ENCODE results near the gene TMED10.

TMED10 gene

DNA sequence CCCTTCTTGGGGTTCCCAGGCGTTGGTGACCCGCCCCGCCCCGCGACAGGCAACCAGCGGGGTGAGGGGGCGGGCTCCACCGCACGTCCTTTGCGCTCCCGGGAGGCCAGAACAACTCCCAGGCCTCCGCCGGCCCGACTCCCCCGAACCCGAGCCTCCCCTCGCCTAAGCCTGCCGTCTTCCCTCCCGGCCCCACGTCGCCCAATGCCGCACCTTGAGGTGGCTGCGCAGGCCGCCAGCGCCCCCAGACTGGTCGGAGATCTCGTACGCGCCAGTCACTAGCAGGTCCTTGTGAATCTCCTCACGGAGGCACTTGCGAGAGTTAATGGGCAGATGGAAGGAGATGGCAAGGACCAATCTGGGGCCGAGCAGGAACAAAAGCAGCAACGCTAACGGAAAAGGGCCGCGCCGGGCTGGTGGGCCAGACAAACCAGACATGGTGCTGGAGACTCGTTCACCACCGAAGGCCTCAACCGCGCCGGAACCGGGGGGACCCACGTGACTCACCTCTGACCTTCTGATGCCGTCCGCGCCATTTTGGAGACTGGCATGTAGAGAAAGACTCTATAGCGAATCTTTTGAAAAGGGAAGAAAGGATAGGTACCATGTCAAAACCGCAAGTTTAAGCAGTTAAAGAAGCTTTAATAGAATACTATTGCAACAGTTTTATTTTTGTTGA, at the start of gene TMED10:
TMED10 (minus strand) TSS at position 471 of the 679 bp plus-strand sequence; CDS start at position 438, 33 bp downstream.
- DNase-seq, result peak; percentile 92

DNA sequence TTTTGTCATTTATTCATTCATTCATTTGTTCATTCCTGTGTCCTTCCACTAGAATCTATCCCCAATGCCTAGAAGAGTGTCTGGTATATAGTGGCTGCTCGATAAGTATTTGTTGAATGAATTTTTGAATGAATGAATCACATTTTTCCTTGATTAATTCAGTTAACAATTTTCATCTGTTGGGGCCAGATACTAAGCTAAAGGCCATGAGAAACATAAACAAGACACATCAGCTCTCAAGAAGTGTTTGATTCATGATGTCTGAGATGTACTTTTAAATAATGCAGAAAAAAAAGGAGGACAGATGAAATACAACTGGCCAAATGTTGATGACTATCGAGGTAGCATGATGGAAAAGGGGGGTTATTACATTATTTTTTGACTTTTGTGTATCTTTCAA, 48.1 kb upstream of the TMED10 start:
- no peak for DNase-seq

DNA sequence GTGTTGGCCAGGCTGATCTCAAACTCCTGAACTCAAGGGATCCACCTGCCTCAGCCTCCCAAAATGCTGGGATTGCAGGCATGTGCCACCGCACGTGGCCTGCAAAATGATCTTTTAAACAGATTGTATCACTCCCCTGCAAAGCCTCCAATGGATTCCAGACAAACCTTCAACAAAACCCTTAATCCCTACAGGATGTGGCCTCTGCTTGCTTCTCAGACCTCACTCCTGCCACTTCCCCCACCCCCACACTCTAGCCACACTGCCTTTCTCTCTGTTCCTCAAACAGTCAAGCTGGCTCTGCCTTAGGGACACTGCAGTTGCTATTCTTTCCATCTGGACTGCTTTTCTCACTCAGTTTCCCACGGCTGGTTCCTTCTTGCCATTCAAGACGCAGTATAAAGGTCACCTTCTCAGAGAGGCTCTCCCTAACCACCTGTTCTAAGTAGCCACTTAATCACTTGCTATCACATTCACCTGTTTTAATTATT, 47.3 kb upstream of the TMED10 start:
- no peak for DNase-seq

DNA sequence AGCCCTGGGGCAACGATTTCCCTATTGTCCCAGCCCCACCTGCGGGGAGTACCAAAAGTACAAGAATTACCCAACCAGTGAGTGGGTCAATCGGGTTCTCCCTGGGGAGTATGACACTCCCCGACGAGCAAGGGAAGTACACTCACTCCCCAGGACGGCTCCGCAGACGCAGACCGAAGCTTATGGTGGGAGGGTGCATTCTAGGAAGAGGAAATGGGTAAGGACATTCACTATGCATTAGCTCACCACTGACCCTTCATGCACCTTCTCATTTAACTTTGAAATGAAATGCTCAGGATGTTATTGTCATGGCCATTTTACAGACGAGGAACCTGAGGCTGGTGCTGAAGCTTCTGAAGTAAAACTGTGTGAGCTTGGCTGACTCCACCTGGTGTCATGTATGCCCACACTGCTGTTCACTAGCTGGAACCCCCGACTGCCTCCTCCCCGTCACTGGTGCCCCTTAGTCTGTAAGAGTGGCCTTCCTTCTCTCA, 45.8 kb upstream of the TMED10 start:
- no peak for DNase-seq

DNA sequence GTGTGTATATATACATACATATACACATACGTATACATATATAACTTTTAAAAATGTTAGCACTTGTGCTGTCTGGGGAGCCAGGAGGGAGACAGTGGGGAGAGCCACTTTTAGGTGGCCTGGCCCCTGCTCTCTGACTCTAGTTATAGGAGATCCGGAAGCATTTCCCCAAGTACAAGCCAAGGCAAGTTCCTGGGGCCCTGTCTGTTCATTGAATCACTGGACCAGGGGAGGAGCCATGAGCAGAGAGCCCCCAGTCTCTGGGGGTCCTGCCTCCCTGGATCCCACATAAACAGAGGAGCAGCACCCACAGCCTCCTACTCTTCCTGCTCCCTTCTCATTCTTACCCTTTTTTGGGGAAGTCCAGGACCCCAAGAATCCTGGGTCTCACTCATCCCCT, 45.4 kb upstream of the TMED10 start:
- no peak for DNase-seq

DNA sequence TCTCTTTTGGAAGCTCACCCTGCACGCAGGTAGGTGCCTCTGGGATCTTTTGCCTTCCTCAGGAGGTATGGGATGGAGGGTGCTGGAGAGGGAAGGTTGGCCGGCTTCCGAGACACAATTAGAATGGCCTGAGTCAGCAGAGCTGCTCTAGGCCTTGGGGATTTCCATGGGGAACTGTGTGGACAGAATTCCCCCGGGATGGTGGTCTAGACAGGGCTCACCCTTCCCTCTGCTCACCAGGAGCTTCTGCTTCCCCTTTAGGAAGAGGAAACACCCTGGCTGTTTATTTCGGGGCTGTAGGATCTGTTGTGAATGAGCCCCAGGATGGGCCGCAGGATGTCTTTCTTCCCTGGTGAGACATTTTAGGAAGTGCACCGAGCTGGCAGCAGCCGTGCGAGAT, 43.7 kb upstream of the TMED10 start:
- DNase-seq, result no peak

DNA sequence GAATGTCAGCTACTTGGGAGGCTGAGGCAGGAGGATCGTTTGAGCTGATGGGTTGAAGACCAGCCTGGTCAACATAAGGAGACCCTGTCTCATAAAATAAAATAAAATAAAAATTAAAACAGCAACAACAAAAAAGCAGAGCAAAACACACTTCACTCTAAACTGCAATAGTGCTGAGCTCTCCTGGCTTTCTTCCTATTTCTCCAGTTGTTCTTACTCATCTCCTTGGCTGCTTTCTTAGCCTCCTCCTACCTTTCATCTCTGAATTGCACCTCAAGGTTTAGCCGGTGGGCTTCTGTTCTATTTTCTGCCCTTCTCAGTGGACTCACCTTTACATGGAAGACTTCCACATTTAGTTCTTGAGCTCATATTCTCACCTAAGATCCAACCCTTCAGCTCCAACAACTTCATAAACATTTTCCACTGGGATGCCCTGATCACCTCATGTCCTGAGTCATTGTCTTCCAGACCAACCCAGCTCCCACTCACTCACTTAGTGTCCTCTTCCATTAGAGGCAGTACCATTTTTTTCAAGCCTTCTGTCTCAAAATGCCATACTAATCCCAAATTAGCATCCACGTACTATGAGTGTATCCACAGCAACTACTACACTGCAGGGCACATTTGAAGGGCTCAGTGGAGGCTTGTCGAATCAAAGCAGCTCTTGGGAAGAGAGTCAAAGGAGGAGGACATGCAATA, 41.2 kb upstream of the TMED10 start:
- no peak for DNase-seq

DNA sequence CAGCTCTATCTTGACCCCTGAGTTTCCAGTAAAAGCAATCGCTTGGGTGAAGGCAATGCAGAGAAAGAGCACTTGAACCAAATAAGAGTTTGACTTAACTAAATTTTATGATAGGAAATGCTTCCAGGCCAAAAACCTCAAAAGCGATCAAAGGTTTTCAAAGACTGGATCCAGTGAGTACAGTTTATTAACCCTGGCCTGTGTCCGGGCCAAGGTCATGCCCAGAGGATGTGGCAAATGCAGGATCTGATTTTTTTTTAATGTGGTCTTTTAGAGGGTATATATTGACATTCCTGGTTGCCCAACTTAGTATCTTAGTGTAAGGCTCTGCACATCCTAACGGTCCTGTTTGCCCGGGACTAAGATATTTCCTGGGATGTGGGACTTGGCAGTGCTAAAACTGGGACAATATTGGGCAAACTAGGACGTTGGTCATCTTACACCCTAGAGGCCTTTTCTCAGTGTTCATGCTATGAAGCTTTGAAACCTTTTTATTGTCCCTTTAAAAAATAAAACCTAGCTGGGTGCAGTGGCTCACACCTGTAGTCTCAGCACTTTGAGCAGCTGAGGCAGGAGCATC, 40.1 kb upstream of the TMED10 start:
- DNase-seq, result no peak

DNA sequence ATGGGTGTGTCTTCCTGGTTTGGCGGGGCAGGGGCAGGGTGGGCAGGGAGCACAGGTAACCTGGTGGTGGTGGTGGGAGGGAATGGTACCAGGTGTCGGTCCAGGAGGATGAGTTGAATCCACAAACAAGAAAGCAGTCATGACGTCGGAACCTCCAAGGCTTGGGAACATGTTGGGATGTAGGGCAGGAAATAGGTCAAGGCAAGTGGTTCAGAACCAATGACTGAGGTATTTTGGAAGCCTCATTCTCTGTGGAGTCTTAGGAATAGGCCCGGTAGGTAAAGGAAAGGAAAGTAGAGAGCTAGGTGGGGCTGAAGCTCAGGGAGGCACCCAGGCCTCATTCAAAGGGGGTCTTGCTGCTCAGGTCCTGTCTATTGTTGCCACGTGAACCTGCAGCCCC, 39.1 kb upstream of the TMED10 start:
- no peak for DNase-seq

DNA sequence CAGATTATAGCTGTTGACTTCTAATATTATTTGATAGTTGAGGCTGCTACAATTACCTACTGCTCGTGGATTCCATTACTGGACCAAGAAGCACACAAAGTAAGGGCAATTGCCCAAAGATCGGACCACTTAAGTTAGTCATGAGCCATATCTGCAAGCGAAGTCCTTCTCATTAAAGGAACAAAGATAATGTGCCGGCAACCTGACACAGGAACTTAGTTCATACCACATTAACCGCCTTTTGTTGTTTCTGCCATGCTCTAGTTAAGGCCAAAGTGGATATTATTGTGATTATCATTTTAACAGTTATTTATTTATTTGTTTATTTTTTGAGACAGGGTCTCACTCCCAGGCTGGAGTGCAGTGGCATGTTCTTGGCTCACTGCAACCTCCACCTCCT, 38.1 kb upstream of the TMED10 start:
- DNase-seq, result no peak

DNA sequence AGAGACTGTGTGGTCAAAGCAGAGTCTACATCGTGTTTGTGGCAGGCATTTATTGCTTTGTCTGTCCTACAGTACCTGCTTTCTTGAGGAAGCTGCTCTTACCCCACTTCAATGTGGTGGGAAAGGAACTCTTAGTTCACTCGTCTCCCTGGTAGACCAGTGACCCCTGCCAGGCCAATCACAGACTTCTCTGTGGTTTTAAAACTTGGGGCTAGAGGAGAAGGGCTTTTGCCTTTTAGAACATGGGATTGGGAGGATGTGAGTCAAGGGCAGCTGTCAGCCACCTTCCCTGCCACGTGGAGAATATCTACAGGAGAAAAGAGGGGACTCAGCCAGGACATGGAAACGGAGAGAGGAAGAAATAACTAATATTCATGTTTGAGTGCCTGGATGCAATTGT, 36.8 kb upstream of the TMED10 start:
- no peak for DNase-seq

DNA sequence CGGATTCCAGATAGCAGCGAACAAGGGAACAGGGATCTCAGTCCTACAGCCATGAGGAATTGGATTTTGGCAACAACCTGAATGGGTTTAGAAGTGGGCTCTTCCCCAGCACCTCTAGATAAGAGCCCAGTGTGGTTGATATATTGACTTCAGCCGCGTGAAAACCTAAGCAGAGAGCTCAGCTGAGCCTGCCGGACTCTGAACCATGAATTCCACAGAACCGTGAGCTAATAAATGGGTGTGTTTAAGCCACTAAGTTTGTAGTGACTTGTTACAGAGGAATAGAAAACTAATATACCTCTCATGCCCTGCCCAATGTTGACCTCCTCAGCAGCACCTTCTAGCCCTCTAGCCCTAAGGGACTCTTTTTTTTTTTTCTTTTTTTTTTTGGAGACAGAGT, 32.4 kb upstream of the TMED10 start:
- no peak for DNase-seq

DNA sequence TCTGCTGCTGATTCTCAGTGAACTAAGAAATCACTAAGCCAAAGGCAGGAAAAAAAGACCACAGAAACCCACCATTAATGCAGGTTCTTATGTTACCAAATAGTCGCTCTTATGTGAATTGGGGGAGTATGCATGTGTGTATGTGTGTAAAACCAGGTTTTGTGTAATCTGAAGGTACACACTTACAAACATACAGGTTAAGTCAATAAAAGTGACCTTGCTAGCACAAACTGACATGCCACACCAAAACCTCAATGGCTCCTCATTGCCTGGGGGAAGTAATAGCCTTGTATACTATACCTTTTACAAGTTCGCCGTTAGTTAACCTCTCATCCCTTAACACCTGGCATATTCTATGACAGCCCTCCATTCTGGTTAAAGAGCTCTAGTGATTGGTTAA, 29.8 kb upstream of the TMED10 start:
- DNase-seq, result no peak

DNA sequence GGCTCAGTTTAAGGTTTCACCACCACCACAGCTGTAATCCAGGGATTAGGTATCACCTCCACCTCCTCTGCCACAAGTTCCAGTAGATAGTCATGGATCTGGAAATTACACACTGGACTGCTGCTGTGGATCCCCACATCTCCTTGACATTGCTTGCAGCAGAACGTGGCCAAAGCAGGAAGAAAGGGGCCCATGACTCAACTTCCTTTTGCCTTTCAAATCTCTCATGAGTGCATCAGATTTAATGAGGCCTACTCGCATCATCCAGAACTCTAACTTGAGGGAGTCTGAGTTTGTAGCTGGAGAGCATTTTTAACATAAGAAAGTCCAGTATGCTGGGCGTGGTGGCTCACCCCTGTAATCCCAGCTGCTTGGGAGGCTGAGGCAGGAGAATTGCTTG, 29.2 kb upstream of the TMED10 start:
- DNase-seq, result no peak

DNA sequence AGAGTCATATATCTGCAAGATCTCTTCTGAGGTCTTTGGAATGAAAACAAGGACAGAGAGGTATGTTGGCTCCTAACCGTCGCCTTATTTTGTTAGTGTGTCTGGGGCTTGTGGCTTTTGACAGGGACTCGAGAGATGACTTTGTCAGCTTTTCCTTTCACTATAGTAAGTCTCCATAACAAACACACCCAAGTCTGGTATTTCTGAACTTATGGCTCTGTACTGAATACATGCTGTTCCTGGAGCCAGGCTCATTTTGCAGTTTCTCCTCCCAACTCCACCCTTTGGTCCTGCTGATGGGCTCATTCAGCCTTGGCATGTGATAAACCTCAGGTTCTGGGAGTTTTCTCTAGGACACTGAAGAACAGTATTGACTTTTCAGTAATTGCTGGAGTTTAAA, 27.7 kb upstream of the TMED10 start:
- no peak for DNase-seq

DNA sequence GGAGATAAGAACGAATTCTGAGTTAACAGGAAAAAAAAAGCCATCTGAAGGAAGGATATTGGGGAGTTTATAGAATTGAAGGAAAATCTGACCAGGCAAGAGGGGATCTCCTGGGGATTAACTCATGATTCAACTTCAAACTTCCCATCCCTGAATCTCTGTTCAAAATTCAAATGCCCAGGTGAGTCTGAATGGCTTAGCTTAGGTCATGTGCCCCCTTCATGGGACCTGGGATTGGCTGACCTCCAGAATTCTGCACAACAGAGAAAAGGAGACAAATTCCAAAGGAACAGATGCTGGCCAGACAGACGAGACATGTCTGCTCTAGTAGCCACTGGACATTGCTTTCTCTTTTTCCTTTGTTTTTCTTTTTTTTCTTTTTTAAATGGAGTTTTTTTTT, 26.2 kb upstream of the TMED10 start:
- DNase-seq, result no peak

DNA sequence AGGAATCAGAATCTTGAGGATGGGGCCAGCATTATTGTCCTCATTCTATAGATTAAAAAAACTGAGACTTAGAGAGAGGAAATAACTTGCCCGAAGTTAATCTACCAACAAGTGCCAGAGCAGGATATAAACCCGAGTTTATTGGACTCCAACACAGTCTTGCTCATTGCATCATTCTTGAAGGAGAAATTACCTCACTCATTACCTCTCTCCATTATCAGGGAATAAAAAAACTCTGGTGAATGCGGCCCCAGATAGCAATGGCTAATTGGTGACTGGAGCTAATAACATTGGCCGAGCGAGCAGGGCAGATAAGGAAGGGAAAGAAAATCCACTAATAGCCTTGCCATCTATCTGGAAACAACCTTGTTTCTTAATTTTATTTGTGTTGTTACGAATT, 24.7 kb upstream of the TMED10 start:
- DNase-seq, result no peak

DNA sequence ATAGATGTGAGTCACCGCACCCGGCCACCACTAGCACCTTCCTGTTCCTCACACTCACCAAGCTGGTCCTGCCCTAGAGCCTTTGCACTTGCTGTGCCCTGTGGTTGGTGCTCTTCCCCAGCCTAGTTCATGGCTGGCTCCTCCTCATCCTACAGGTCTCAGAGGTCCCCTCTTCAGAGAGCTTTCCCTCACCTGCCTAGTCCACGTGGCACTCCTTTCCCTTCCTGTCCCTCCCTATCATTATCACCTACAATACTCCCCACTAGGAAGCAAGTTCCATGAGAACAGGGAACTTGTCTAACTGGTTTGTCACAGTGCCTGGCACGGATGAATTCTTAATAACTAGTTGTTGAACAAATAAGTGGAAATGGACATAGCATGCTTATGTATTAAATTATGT, 24.0 kb upstream of the TMED10 start:
- DNase-seq, result no peak

DNA sequence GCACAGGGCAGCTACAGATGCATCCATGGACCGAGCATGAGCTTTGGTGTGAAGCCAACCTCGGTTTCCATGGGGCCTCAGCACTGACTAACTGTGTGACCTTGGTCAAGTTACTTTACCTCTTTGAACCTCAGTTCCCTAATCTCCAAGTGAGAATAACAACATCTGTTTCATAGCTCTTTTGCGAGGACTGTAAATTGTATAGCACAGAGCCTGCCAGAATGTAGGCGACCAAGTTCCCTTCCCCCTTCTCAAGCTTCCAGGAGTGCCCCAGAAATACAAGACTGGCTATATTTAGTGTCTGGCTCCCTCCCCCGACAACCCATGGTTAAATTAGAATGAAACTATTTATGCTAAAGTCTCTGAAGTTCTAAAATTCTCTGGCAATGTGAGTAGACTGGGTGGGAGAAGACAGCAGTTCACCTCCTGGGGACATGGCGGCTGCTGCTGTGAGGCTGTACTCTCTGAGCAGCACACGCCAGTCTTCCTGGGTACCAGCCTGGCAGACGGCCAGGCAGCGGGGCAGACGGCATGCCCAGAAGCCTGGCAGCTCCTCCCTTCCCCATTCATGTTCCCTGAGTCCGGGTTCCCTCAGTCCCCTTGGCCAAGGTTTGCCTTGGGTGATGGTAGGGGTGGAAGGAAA, 22.0 kb upstream of the TMED10 start:
- DNase-seq, result no peak

DNA sequence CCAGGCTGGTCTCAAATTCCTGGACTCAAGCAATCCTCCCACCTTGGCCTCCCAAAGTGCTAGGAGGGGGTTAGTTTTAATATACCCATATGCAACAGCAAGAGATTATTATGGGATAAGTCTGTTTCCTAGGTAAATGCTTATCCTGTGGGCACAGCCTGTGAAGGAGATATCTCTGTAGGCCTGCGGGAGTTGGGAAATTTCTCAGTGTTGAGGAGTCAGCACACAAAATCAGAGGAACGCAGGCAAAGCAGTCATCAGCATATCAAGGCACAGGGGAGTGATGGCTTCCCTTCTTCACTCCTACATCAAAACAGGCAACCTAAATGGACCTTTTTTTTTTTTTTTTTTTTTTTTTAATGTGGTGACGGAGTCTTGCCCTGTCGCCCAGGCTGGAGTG, 20.9 kb upstream of the TMED10 start:
- DNase-seq, result no peak

DNA sequence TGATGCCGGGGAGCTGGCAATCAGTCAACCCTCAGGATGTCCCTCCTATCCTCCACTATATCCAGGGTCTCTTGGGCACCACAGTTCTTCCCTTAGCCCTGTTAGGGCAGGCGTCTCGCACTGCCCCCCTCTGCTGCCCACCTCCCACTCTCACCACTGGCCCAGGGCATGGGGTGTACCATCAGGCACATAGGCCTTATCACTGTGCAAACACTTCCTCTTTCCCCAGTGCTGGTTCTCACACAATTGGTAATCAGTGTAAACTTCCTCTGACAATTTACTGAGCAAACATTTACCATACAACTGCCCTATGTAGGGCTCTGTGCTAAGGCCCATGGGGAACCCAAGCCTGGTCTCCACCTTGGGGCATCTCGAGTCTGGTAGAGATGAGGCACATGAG, 20.1 kb upstream of the TMED10 start:
- no peak for DNase-seq

DNA sequence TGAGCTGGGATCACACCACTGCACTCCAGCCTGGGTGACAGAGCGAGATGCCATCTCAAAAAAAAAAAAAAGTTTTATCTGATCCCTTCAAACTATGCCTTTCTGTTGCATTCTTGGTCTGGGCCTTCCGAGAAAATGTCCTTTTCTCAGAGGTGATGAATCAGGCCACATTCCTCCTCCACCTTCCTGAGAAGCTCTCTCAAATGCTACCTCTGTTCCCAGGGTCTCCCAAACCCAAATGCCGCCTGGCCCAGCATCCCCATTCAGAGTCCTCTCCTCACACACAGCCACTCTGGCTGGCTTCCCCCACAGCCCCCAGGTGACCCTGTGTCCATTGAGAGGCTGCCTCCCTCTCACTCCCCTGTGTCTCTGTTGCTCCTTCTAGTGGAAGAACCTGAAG, 19.7 kb upstream of the TMED10 start:
- DNase-seq, result no peak

DNA sequence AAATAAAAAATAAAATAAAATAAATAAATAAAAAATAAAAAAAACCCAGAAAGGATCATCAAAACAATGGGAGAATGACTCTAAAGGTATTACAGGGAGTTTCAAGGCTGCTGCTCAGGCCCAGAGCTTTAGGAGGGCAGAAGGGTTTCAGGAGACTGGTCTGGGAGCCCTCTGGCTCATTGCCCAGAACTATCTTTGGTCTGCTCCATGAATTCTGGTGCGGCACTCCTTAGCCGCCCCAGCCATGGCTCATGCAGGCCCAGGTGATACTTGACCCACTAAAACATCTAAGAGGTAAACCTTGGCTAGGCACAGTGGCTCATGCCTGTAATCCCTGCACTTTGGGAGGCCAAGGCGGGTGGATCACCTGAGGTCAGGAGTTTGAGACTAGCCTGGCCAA, 14.7 kb upstream of the TMED10 start:
- DNase-seq, result no peak

DNA sequence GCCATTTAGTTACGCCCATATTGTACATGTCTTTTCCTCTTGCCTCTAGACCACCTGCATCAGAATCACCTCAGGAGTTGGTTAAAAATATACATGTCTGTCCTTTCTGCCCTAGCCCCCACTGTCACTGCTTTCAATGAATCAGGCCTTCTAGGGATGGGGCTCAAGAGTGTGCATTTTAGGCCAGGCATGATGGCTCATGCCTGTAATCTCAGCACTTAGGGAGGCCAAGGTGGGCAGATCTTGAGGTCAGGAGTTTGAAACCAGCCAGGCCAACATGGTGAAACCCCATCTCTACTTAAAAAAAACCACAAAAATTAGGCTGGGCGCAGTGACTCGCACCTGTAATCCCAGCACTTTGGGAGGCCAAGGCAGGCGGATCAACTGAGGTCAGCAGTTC, 13.6 kb upstream of the TMED10 start:
- no peak for DNase-seq

All from CD4-positive, alpha-beta T cell treated with Interleukin-21 for 1 hour (primary cell).